AML-193 (cell line): Measurements from ENCODE around the gene CHST15.

ENCODE experiments used
- DNase-seq, 2 experiments: peaks; one replicate each; lab custom pipeline; 2025; lab: John Stamatoyannopoulos, UW

The CHST15 gene

GRCh38 chr10:124028700-124029480 is 64.5 kb downstream of the CHST15 start:
- DNase-seq: no peak

GRCh38 chr10:124027651-124028050 is 65.7 kb downstream of the CHST15 start:
- no peak for DNase-seq

GRCh38 chr10:124027031-124027611 is 66.3 kb downstream of the CHST15 start:
- DNase-seq: no peak

DNA sequence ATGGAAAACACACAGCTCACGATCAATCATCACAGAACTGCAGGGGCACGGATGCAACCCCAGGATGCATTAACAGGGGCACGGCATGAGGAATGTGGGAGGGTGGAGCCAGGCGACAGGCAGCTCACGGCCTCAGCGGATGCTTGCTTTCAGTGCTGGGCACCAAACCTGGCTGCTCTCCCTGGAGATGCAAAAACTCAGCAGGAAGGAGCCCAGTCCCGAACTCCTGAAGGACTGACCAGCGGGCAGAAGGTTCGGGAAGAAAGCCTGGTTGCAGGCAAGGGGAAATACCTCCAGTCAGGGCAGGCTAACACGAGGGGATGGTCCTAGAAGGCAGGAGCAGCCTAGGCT is 66.8 kb downstream of the CHST15 start:
- DNase-seq: no peak

GRCh38 chr10:124025660-124026588 is 67.5 kb downstream of the CHST15 start:
- DNase-seq: peak; percentile 2 to 6

GRCh38 chr10:124025152-124025551 is 68.2 kb downstream of the CHST15 start:
- no peak for DNase-seq

DNA sequence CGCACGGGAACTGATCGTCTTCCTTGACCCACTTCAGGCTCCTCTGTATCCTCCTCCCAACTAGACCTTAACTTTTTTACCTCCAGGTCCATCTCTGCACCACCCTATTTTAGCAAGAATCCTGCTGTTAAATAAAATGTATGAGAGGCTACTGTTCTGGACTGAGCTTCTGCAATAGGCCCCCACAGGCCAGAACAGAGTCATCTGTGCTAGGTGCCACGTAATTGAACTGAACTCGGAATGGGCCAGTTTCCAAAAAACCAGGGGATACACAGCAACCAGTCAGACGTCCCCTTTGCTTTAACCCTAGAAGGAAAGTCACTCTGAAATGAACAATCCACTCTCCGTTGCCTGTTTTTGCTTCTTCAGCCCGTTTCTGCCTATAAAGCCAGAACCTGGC is 71.3 kb downstream of the CHST15 start:
- no peak for DNase-seq

DNA sequence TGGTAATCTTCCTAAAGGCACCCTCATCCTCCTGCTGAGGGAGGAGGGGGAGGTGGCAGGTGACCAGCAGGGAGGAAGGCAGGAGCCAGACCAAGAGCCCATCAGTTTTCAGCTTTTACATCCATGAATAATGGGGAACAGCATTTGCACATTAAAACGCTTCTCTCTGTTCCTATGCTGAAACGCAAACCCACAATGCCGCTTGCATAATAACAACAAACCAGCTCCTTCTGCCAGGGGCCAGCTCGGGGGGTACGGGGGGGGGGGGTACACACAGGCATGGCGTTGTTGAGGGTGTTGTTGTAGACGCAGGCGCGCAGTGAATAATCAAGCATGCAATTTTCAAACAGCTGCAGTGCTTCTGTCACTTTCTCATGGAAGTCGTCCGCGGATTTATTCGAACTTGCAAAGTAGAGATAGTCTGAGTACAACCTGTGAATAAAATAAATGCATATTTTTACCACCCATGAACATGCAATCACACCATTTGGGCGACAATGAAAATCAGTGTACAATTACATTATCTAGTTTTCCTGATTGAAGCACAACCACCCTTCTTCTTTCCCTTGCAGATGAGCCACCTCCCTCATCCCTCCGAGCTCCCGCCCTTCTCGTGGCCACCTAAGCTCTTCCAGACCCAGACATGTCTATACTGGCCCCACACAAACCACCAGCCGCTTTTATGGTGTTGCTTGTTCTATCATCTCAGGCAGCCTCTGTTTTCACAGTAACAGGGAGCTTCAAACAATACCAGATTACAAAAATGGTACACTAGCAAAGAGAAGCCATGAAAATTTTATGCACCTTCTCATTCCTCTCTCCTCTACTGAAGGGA is 72.2 kb downstream of the CHST15 start:
- no peak for DNase-seq

- no peak for DNase-seq
Measured at GRCh38 chr10:124019886-124020797, 73.3 kb downstream of the CHST15 start.

DNA sequence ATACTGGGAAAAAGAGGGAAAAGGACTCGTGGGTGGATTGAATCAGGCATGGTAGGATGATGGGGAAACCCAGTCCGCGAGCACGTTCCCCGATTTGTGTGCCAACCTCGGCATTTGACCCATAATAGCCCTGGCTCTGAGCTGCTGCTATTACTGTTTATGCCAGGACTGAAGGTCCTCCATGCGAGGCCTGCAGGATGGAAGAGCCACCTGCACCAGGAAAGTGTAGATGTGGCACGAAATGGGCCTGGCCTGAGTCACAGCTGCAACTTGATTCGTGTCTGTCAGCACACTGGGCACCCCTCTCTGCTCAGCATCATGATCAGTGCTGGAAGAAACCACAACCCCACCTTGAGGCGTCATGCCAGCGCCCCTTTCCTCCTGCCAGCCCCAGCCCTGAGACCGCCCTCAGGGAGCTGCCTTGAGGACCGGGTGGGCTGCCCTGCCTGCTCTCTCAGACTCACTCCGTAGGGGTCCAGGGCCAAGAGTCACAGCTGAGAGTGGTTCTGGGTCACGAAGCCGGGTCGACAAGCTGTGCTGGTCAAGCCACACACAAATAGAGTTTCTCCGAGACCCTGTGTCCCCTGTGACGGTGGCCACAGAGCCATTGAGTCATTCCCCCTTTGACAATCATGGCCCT is 74.4 kb downstream of the CHST15 start:
- no peak for DNase-seq

DNA sequence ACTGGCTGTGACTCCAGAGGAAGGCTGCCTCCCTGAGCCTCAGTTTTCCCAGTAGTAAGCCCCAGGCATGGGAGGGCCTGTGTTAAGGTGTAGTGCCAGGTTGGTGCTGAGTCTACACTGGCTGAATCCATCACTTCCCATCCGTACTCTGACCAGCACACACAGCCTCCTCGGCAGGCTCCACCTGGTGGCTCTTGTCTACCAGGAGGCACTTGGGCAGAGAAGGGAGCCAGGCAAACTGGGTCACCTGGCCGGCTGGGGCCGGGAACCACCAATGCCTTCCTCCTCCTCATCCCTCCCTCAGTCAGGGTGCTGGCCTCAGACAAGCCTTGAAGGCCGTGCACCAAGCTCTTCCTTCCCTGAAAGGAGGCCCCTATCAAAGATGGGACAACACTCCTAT is 75.7 kb downstream of the CHST15 start:
- DNase-seq: no peak

DNA sequence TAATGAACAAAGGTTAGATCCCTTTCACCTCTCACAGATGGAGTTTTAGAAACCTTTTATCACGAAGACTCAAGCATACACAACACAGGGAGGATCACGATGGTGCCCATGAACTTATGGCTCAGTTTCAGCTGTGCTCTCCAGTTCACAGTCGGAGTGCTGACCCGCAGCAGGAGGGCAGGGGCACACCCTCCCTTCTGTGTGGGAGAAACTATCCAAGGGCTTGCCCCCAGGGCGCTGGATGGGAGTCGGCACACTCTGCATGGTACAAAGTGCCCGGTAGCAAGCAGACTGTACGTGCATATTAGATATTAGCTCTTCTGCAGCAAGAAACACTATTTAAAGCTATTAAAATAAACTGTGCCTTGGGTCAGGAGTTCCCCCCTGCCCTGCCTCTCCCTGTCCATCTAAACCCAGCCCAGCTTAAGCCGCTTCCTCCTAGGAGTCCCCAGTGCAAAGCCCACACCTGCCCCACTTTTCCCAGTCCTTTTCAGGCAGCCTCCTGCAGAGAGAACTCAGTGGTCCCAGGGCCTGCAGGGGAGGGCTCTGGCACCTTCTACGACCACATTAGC is 76.5 kb downstream of the CHST15 start:
- no peak for DNase-seq

DNA sequence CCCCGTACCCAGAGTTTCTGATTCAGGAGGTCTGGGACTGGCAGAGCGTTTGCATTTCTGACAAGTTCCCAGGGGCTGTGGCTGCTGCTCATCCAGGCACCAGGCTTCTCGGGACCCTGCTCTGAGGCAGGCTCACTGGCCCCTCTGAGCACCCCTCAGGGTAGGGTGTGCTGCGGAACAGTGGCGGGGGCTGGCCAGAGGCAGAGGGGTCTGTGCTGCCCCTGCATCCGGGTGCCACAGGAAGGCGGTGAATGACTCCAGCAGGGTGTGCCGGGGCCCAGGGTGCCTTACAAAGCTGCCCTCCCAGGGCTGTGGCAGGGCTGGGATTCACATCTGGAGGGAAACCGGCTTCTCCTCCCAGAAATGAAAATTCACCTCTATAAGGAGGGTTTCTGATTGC is 77.4 kb downstream of the CHST15 start:
- no peak for DNase-seq

- DNase-seq: no peak
Measured at GRCh38 chr10:124014416-124015154, 78.8 kb downstream of the CHST15 start.

DNA sequence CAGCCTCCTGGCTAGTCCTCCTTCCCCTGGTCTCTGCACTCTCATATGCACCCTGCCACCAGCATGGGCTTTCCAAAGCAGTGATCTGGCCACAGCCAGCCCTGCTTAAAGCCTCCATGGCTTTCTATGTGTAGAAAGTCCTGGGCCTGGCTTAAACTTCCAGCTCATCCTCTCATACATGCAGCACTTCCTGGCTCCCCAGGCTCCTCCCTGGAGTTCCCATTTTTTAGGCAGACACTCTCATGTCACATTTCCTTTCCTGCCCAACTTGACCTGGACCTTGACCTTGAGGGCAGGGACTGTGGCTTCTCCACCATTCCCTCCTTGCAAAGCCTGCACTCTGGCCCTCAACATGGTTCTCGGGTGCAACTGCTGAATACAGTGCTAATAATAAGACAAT is 79.5 kb downstream of the CHST15 start:
- no peak for DNase-seq

DNA sequence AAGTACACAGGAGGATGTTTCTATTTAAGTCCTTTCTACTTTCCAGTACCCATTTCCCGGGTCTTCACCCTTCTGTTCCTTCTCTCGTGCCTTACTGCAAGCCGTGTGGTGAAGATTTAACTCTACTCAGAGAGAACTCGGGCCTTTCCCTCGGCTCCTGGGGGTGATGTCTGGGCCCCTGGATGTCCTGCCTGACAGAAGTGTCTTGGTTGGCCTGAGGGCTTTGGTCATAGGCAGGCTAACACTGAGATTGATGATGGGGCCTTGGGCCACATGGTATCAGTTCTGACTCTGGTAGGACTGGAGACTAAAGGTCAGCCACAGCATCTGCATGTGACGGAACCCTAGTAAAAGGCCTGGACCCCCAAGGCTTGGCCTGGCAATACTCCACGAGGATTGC is 80.4 kb downstream of the CHST15 start:
- DNase-seq: no peak

GRCh38 chr10:124012583-124012982 is 80.8 kb downstream of the CHST15 start:
- DNase-seq: no peak

DNA sequence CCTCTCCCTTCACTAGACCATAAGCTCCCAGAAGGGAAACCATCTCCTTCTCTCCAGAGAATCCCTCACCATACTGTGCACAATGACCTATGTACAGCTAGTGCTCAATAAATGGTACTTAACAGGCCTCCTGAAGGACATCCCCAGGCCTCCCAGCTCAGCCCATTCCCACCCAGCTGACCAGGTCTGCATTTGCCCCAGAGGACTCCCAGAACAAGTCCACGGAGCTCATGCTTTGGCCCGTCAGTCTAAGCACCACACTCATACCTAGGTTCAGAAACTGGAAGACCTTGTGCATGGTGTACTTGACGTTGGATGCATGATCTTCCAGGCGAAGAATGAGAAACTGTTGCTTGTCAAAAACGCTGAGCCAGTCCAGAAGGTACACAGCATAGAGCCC is 81.3 kb downstream of the CHST15 start:
- DNase-seq: no peak

DNA sequence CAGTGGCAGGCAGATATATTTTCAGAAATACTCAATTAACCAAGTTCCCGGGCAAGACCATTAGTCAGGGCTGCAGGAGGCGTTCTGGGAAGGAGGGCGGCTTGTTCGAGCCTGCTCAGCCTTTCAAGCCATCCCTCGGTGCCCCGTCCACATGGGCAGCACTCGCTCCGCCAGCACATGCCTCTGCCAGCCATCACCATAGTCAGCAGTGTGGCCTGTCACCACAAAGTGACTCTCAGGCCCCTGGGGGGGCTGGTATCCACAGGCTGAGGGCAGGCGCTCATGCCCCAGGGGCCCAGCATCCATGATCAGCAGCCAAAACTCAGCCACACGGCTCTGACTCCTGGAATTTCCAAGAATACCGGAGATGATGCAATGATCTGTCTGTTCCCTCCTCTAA is 81.9 kb downstream of the CHST15 start:
- no peak for DNase-seq
